PC-3 (cell line): ENCODE data around the gene GNPDA2. TPM values are rescaled to one million over a fixed set of nuclear protein-coding genes. Genes with fewer than 3 reads are reported as not detected.

Experiments used
- ATAC-seq: fragments of 200-7000 bp; cut with Tn5 transposase; 2 replicates; pipeline ENCODE4 v1.9.1; 2020; ENCODE audit warnings: mild to moderate bottlenecking, moderate library complexity
- BruUV-seq: library from RNA; stranded (reverse); fragments of 400-500 nt; replicated peaks from 2 replicates; lab custom pipeline; 2021; lab: Mats Ljungman, UMichigan
- CTCF ChIA-PET: fragments of 300-600 bp; sonication (Branson Sonifier 250); formaldehyde crosslinking; loops from one replicate; lab custom pipeline; 2022; ENCODE audit warnings: antibody characterized with exemption; lab: Charles Lee
- POLR2A ChIA-PET: fragments of 300-600 bp; sonication (Branson Sonifier 250); formaldehyde crosslinking; loops from one replicate; lab custom pipeline; 2022; ENCODE audit warnings: antibody characterized with exemption; ENCODE audit not compliant: unreplicated experiment; lab: Charles Lee
- DNase-seq: peaks from one replicate; pipeline ENCODE4 v3.0.0-alpha.2; 2015
- H2AFZ ChIP-seq: fragments of 300-600 bp; sonication (generic); 2 replicates; pipeline ENCODE4 v1.6.0; 2016; ENCODE audit warnings: antibody characterized with exemption, low read length
- H3F3A ChIP-seq: fragments of 300-600 bp; sonication (generic); one replicate; pipeline ENCODE4 v1.6.0; 2017; ENCODE audit warnings: antibody characterized with exemption, low read length, control low read depth, mild to moderate bottlenecking; ENCODE audit not compliant: unreplicated experiment
- H3K27ac ChIP-seq: fragments of 300-600 bp; sonication (generic); 2 replicates; pipeline ENCODE4 v1.5.1; 2016; ENCODE audit warnings: mild to moderate bottlenecking, low read length
- H3K27me3 ChIP-seq: fragments of 300-600 bp; sonication (generic); 2 replicates; pipeline ENCODE4 v1.6.1; 2016; ENCODE audit warnings: low read length, mixed read lengths
- H3K36me3 ChIP-seq: fragments of 300-600 bp; sonication (generic); 2 replicates; pipeline ENCODE4 v1.6.1; 2016; ENCODE audit warnings: low read depth, mixed run types, low read length, mixed read lengths
- H3K4me1 ChIP-seq: fragments of 300-600 bp; sonication (generic); 2 replicates; pipeline ENCODE4 v1.5.1; 2016; ENCODE audit warnings: low read length; ENCODE audit not compliant: insufficient read depth
- H3K4me2 ChIP-seq: fragments of 300-600 bp; sonication (generic); 2 replicates; pipeline ENCODE4 v1.6.0; 2016; ENCODE audit warnings: low read length
- H3K4me3 ChIP-seq: fragments of 300-600 bp; sonication (generic); 2 replicates; pipeline ENCODE4 v1.5.1; 2016; ENCODE audit warnings: mild to moderate bottlenecking, low read length, mixed read lengths
- H3K79me2 ChIP-seq: fragments of 300-600 bp; sonication (generic); 2 replicates; pipeline ENCODE4 v1.6.1; 2017; ENCODE audit warnings: low read length, mixed read lengths
- H3K9ac ChIP-seq: fragments of 300-600 bp; sonication (generic); 2 replicates; pipeline ENCODE4 v1.6.0; 2016; ENCODE audit warnings: mild to moderate bottlenecking, low read length
- H3K9me2 ChIP-seq: fragments of 300-600 bp; sonication (generic); replicated peaks from 2 replicates; pipeline ENCODE4 v1.6.1; 2016; ENCODE audit warnings: mixed run types, low read length, mixed read lengths
- H3K9me3 ChIP-seq: fragments of 300-600 bp; sonication (generic); 2 replicates; pipeline ENCODE4 v1.6.1; 2016; ENCODE audit warnings: low read length, mixed read lengths
- H4K20me1 ChIP-seq: fragments of 300-600 bp; sonication (generic); 2 replicates; pipeline ENCODE4 v1.6.1; 2016; ENCODE audit warnings: low read length, mixed read lengths
- CTCF ChIP-seq: fragments of 300-600 bp; sonication (generic); conservative IDR thresholded peaks from 2 replicates; pipeline ENCODE4 v1.5.1; 2017; ENCODE audit warnings: antibody characterized with exemption, low read depth, mild to moderate bottlenecking, low read length
- EZH2 ChIP-seq: fragments of 300-600 bp; sonication (generic); IDR thresholded peaks from one replicate; pipeline ENCODE4 v1.6.1; 2017; ENCODE audit warnings: antibody characterized with exemption, mild to moderate bottlenecking, low read length; ENCODE audit not compliant: unreplicated experiment
- EZH2phosphoT487 ChIP-seq: fragments of 300-600 bp; sonication (generic); IDR thresholded peaks from 2 replicates; pipeline ENCODE4 v1.6.1; 2018; ENCODE audit warnings: mild to moderate bottlenecking, antibody characterized with exemption, low read length, borderline replicate concordance
- intact Hi-C: fragments of 100-400 bp; cut with micrococcal nuclease; formaldehyde crosslinking; loops from 2 replicates; pipeline ENCODE4 v1.9.0; 2023
- total RNA-seq: library from RNA; depleted of rRNA; stranded (reverse); fragments of >200 nt; gene quantifications from 2 replicates; pipeline ENCODE4 v1.2.3, GENCODE V29; 2014

Gene GNPDA2
- total RNA-seq, 1 experiment from 2014 or later: 21.9 TPM

- Histone ChIP-seq H3K4me3 (no peak overlapping the region), H3K9me2 (no peaks in the 10 kb centered on the region), H4K20me1 (no peaks in the 10 kb centered on the region), H3K79me2 (no peaks in the 10 kb centered on the region), H3K27ac (no peak overlapping the region), H3K9me3 (no peaks in the 10 kb centered on the region), H3K9ac (no peak overlapping the region), H3K27me3 (no peaks in the 10 kb centered on the region), H3F3A (no peaks in the 10 kb centered on the region), H2AFZ (no peak overlapping the region), H3K4me2 (no peak overlapping the region), H3K4me1 (no peaks in the 10 kb centered on the region), H3K36me3 (peaks cover 8% of the 10 kb centered on the region; the same call in 1 of the 2 replicates)
- no TSS peak for BruUV-seq
- ATAC-seq (no peak), DNase-seq (no peak)
- CTCF ChIA-PET: no interaction called here
- intact Hi-C loops: no loop called here
- TF ChIP-seq EZH2: no peak
- TF ChIP-seq CTCF: no peak
- TF ChIP-seq EZH2phosphoT487: no peak
- POLR2A ChIA-PET: interaction anchor here (0.6 kb wide), 1 partner anchor 215 kb away, joined by 5 read pairs; no protein-coding TSS in a partner anchor
Measured at GRCh38 chr4:44704673-44705072, 21.7 kb downstream of the GNPDA2 start.

GRCh38 chr4:44701037-44701436 is 25.3 kb downstream of the GNPDA2 start:
- no peak for DNase-seq
- ChIA-PET CTCF (no interaction called here), POLR2A (interaction anchor here (0.6 kb wide), 1 partner anchor 23 kb away, joined by 5 read pairs; the partner anchor contains the start of gene GUF1)
- H4K20me1 ChIP-seq: no peaks in the 10 kb centered on the region
- intact Hi-C loops: no loop called here
- H3K27me3 ChIP-seq: no peaks in the 10 kb centered on the region
- no peak overlapping the region for H3K9ac ChIP-seq
- no peak overlapping the region for H2AFZ ChIP-seq
- peaks cover 22% of the 10 kb centered on the region for H3K36me3 ChIP-seq
- H3K27ac ChIP-seq: no peak overlapping the region
- ATAC-seq: no peak
- no peaks in the 10 kb centered on the region for H3K9me2 ChIP-seq
- H3K79me2 ChIP-seq: no peaks in the 10 kb centered on the region
- no peaks in the 10 kb centered on the region for H3F3A ChIP-seq
- H3K4me2 ChIP-seq: no peak overlapping the region
- H3K4me1 ChIP-seq: no peaks in the 10 kb centered on the region
- no peaks in the 10 kb centered on the region for H3K9me3 ChIP-seq
- no TSS peak for BruUV-seq
- TF ChIP-seq EZH2phosphoT487 (no peak), CTCF (no peak), EZH2 (no peak)
- no peak overlapping the region for H3K4me3 ChIP-seq

- Histone ChIP-seq H3K4me3 (no peak overlapping the region), H4K20me1 (no peaks in the 10 kb centered on the region), H3K27ac (no peak overlapping the region), H2AFZ (no peak overlapping the region), H3K79me2 (no peaks in the 10 kb centered on the region), H3K9me2 (no peaks in the 10 kb centered on the region), H3F3A (no peaks in the 10 kb centered on the region), H3K27me3 (no peaks in the 10 kb centered on the region), H3K9ac (no peak overlapping the region), H3K36me3 (peaks cover 27% of the 10 kb centered on the region), H3K9me3 (no peaks in the 10 kb centered on the region), H3K4me1 (no peaks in the 10 kb centered on the region), H3K4me2 (no peak overlapping the region)
- DNase-seq (no peak), ATAC-seq (no peak)
- ChIA-PET POLR2A (no interaction called here), CTCF (no interaction called here)
- no peak for TF ChIP-seq EZH2
- no peak for TF ChIP-seq CTCF
- TF ChIP-seq EZH2phosphoT487: no peak
- BruUV-seq: no TSS peak
- intact Hi-C loops: no loop called here
Measured at GRCh38 chr4:44700427-44700826, 25.9 kb downstream of the GNPDA2 start.
